ENCODE data around the gene EEFSEC.
A peak's percentile ranks its signal among the peaks of the same experiment; 100 is the strongest.

EEFSEC gene

DNA sequence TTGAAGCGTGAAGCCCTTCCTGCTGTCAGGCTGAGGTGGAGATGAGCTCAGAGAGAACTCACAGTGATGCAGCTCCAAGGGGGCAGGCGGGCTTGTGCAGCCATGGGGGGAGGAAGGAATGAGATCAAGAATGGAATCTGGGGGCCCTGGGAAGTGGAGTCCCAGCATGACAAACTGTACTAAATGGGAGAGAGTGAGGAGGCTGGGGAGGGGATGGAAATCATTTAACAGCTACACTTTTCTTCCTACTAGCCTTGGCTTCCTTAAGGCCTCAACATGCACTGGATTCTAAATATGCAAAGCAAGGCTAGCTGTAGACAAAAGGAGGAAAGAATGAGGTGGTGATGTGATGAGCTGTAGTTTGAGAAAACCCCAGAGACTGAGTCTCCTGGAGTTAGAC lies 133.9 kb downstream of the EEFSEC start:
- DNase-seq (ENCODE audit: low read depth): no peak

DNA sequence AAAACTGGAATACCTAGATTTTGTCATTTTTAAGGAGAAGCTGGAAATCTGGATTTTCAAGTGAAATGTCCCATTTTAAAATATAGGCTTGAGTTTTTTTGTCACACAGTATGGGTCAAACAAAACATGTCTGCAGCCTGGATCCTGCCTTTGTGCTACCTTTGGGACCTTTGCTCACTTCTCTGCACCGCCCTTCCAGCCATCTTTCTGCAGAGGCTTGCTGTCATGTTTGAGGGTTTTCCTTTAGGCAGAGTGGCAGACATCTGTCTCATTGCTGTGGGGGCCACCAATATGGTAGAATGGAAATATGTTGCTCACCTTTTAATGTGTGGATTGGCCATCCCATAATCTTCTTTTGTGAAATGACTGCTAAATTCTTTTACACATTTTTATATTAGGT lies 136.3 kb downstream of the EEFSEC start:
- no peak for DNase-seq (ENCODE audit: low read depth)

DNA sequence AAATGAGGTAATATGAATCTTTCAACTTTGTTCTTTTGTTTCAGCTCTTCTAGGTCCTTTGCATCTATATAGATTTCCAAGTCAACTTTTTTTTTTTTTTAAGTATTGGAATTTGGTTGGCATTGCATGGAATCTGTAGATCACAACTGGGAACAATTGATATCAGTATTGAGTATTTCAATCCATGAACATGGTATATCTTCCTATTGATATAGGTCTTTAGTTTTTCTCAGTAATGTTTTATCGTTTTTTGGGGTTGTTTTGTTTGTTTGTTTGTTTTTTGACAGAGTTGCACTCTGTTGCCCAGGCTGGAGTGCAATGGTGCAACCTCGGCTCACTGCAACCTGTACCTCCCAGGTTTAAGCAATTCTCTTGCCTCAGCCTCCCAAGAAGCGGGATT lies 137.2 kb downstream of the EEFSEC start:
- no peak for DNase-seq (ENCODE audit: low read depth)

DNA sequence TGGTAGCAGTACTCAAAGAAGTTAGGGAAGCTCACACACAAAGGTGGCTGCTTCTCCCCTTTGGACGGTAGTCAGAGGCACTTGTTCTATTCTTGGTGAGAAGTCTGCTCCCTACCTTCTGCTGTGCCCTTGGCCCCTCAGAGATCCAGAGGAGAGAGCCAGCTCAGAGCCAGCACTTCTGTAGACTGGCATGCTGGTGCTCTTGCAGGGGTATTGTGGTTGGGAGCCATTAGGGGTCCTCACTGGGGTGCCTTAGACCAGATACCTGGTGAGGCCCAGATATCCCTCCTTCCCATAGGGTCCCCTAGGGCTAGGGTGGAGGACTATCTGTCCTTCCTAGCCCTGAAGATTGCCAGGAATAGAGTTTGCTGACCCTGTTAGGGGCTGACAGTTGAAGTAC lies 140.6 kb downstream of the EEFSEC start:
- DNase-seq (ENCODE audit: low read depth): no peak

DNA sequence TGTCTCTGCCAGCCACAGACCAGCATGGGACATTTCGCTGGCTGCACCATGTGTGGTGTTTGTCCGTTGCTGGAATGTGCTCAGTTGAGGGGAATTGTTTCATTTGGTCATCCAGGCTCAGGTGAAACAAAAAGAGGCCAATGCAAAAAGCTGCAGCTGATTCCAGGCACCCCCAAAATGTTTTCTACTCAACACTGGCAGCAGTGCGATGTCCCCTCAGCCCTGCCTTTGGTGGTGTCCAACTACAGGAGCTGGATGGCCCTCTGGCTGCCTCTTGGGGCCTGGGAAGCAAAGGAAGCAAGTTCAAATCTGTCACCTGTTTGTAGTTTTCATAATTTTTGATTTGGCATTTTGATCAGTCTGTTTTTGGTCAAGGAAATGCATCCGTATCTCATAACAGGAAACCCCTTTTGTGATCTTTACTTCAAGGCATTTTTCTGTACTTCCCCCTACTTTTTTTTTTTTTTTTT lies 141.8 kb downstream of the EEFSEC start:
- no peak for DNase-seq (ENCODE audit: low read depth)

DNA sequence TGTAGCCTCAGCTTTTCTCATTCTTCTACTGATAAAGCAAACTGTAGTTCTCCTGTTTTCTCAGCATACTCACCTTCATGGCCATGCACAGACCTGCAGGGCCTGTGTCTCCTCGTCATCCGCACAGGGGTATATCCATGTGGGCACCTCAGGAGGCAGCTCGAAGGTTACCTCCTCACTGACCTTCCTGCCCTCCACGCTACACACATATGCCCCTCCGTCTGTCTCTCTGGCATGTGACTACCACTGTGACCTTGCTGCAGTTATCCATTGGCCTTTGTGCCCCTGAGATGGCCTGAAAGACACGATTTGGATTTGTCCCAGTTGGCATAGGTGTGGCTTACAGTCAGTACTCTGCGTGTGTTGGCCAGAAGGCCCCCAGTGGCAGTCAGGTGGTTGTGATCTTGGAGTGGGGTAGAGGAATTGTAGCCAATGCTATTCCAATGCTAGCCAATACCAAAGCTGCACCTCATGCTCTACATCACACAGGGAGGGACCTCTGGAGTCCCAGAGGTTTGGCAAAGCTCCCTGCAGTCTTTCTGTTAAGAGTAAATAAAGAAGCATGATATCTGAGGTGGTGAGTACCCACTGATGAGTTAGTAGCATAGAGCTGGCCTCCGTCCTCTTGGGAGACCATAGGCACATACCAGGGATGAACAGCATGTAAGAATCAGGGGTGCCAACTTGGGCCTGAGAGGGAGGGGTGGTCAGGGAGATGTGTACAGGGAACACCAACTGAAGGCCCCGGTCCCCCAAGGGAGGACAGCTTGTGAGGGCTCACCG lies 143.4 kb downstream of the EEFSEC start:
- DNase-seq (ENCODE audit: low read depth): no peak

DNA sequence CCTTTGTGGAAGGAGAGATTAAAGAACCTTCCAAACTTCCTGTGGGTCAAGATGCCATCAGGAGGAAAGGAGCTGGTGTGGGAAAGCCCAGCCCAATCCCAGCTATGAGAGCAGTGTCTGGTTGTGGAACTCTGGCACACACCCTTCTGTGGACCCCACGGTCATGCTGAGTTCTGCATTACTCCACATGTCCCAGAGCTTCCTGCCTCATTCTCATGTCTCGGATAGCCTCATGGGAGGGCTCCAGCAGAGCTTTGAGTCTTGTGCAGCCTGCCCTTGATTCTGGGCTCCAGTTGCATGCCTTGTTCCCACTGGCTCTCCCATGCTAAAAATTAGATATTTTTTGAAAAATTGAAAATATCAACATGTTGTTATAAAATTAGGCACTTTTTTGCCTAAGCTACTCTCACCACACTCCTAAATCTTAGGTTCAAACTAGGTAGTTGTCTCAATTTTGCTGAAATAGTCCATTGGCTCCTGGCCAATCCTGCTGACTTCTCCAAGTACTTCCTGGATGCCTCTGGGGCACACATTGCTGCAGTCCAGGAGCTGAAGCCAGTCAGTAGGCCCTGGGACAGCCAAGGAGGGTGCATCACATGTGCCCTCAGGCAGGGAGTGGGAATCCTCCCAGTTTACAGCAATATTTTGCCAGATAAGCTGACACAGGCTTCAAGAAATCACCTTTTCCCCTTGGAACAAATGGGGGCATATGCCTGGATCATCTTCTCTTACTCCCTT lies 144.3 kb downstream of the EEFSEC start:
- no peak for DNase-seq (ENCODE audit: low read depth)

DNA sequence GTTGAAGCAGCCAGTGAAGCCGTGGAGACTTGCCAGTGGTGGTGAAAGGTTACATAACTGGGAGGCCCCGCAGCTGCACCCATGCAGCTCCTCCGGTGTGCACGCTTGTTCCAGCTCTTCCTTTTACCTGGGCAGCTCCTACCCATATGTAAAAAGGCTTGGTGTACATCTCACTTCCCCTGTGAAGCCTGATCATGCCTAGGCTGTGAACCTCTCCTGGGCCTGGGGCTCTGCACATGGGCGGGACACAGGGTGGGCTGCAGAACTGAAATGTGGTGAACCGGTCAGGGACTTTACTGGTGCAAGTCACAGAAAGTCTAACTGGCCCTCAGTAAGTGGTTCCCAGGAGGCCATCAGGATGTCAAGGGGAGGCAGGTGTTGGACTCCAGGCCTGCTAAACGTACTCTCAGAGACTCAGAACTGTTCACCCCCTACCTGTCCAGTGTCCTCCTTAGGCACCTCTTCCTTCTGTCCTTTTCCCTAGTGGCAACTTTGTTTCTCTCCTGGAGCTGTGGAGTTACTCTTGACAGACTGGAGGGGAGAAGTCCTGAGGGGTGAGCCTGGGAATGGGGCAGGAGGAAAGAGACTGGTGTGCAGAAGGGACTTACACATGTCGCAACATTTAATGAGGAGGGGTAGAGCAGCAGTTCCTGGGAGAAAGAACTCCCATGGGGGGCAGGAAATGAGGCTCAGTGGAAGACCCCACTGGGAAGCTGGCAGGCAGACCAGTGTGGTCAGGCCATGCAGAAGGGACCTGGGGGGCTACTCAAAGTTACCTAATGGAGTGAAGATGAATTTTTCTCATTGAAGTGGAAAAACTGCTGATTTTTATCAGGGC lies 148.1 kb downstream of the EEFSEC start:
- DNase-seq (ENCODE audit: low read depth): no peak

DNA sequence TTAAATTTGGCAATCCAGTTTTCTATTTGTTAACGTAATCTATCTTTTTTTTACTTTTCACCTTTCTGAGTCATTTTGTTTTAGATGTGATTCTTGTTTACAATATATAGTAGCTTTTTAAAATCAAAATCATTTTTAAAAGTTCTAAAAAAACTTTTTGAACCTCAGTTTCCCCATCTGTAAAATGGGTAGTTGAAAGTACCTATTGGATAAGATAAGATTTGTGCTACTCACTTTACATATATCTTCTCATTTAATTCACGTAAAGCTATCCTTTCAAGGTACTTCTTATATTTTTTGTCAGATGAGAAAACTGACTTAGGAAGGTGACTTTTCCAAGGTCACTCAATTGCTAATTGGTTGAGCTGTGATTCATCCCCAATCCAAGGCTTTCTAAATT lies 153.2 kb downstream of the EEFSEC start:
- no peak for DNase-seq (ENCODE audit: low read depth)

DNA sequence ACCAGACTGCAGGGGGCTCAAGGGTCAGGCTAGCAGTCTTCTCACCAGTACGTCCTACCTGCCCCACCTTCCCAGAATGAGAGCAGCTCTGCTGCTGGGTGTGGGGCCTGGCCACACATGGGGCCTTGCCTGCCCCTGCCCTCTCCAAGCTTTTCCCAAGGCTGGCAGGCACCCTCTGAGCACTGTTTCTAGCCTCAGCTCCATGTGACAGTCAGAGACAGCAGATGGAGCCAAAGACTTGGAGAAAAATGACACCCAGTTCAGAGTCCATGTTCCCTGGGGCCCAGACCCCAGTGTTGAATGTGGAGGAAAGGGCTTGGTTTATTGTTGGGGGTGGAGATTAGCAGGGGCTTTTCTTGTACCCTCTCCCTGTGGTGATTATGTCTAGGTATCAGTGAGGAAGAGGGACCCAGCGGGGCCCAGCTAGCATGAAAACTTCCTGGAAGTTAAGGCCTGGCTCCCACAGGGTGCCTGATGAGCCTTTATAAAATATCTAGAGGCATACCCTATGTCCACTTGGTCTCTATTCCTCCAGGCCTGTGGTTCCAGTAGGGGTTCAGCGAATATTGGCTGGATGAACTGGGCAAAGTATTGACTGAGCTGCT lies 153.8 kb downstream of the EEFSEC start:
- DNase-seq (ENCODE audit: low read depth): no peak

DNA sequence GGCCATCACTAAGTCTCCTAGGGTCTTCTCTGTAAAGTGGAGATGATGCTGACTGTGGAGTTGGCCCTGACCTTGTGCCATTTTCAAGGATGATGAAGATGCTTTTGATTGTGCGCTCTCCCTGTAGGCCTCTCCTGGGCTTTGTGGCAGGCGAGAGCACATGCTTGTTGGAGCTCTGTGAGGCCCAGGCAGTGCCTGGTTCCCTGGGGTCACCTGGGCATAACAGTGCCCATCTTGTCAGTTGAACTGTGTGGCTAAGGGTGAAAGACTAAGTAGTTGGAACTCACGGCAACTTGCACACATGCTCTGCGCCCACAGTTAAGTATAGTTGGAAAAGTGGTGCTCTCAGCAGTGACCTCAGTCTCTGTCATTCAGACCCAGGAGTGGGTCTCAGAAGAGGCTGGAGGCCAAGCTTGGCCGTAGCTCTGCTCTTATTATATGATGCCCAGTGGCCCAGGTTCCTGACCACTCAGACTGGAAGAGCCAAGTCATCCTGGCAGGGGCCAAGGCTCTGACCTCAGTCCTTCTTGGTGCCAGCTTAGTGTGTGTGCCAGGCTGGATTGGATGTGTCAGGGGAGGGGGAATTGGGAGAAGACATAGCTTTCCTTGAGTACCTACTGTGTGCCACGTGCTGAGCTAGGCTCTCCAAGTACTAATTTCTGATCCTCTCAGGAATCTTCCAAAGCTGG lies 154.6 kb downstream of the EEFSEC start:
- DNase-seq (ENCODE audit: low read depth): no peak

DNA sequence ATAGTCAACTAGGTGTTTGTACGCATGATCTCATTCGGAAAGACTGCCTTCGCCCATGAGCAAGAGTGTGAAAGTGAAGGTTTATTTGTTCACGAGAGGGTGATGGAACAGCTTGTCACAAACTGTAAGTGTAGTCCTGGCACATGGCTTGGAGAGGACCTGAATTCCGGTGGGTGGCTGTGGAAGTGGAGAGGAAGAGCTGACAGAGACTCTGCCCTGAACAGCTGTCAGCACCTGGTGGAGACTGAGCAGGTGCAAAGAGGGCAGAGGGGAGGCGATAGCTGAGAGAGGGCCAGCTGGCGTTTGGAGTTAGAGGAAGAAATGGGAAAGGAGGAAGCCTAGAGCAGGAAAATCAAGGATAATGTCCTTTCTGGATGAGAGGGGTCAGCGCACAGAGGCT lies 155.7 kb downstream of the EEFSEC start:
- no peak for DNase-seq (ENCODE audit: low read depth)

DNA sequence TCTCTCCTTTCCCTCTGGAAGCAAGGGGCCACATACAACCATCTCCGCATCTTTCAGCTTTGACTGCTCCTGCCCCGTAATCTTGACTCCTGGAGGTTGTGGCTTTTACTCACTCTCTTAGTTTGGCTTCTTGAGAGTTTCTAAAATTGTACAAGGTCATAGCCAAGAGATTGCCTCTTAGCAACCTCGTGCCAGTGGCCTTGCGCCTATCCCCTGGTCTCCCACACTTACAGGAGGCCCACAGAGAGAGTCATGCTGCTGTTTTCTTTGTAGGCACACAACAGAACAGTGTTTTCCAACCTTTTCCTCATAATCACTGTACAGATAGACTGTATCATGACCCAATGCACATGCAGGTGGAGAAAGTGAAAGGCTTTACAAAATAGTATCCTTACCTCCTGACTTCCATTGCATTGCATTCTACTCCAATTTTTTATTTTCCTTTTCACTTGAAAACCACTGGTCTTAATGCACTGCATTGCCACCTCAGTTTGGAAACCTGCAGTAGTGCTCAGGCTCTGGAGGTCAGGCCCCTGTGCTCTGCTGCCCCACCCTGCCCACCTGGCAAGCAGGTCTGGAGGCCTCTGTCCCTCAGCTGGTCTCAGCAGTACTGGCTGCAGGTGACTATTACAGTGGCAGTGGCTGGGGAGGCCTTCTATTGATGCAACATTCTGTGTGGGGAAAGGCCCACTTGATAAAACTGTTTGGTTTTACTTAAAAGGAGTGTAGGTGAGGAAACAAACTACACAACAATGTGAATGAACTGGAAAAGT lies 157.2 kb downstream of the EEFSEC start:
- no peak for DNase-seq (ENCODE audit: low read depth)

DNA sequence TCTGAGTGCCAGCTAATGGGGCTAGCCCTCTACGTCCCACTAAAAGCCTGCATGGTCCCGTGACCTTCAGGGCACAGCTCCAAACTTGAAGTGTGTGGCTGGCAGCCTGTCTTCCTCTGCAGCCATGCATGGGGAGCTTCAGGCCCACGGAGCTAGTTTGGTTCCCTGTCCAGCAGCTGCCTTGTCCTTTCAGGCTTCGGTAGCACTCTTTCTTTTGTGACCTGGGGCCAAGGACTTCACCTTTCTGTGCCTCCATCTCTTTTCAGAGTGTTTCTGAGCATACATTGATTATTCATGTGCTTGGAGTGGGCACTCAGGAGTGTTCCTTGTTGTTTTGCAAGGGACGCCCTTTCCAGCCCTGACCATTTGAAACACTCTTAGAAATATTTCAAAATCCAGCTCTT lies 158.2 kb downstream of the EEFSEC start:
- no peak for DNase-seq (ENCODE audit: low read depth)

DNA sequence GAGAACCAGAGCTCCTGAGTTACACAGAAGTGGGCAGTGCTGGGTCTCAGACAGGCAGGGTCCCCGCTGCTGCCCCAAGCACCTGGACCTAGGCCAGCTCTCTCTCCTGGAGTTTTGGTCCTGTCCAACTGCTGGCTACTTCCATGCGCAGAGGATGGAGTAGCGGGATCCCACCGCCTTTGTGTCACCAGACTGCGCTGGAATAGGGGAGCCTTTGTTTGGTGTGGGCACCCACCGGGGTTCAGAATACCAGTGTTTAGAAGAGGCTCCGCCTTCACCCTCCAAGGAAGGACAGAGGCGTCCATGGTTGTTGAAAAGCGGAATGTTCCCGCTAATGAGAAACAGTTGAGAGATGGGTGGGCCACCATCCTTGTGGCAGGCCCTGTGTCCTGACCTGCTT lies 159.0 kb downstream of the EEFSEC start:
- DNase-seq (ENCODE audit: low read depth): no peak

DNA sequence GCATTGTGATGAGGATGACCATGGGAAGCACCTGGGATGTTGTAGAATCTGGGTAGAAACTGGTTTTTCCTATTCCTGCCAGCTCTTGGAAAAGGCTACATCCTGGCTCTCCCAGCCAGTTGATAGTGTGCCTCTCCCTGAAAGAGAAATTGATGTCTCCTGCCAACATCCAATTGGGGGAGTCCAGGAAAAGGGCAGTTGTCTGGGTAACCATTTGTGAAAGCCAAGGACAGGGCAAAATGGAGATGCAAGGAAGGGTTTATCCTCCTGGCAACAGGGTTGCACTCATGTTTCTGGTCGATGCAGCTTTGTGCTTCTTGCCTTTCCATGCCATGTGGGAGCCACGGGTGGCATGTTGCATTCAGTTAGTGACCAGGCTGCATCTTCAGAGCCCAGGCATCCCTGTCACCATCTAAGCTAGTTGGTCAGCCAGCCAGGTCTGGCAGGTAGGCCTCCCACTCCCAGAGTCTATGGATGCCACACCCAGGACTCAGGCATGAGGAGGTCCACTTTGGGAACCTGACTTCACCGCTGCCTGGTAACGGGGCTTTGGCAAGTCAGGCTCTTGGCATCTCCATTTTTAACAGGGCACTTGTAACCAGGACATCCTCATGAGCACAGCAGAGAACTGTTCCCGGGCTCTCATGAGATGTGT lies 159.9 kb downstream of the EEFSEC start:
- no peak for DNase-seq (ENCODE audit: low read depth)

DNA sequence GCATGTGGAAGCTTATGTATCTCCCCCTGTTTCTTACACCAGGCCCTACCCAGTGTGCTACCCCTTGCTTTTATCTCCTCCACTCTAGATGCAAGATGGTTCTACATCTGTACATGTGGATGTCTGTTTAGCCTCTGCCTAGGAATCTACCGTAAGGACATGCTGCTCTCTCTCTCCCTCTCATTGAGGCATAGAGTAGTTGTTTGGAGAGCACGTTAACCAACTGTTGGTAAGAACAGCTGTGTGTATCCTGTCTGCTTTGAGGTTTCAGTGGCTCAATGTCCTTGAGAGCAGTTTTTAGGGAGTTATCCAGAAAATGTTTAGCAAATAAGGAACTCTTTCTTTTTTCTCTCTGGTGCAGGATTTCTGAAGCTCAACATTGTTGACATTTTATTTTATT lies 160.7 kb downstream of the EEFSEC start:
- DNase-seq (ENCODE audit: low read depth): no peak

DNA sequence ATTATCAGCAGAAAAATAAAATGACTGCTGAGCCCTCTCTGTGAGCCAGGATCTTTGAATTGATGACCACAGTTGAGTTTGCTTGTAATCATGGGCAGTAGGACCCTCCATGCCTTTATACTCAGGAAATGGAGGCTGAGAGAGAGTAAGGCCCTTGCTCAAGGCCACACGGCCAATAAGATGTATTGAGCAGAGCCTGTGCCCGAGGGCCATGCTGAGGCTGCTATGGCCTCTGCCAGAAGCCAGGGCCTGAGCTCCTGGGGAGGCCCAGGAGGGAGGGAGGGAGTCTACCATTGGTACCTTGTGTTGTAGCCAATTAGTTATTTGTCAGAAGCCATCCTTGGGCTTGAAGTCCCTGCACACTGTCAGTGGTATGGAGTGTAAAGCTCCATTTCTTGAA lies 162.0 kb downstream of the EEFSEC start:
- no peak for DNase-seq (ENCODE audit: low read depth)

DNA sequence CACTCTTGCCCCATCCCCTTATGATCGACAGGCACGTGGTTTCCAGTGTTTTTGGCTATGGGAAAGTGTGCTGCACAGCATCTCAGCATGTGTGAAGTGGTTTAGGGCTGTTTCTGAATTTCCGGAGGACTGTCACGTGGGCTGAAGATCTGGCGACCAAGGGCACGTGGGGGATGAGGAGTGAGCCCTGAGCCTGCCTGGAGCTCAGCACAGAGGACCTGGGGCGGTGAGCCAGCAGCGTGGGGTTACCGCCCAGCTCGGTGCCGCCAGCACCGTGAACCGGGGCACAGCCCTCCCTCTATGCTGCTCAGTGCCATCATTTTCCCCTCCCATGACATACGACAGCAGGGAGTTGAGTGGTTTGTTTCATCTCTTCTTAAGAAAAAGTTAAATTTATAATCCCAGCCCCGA lies 163.2 kb downstream of the EEFSEC start:
- DNase-seq (ENCODE audit: low read depth): peak; percentile 44

DNA sequence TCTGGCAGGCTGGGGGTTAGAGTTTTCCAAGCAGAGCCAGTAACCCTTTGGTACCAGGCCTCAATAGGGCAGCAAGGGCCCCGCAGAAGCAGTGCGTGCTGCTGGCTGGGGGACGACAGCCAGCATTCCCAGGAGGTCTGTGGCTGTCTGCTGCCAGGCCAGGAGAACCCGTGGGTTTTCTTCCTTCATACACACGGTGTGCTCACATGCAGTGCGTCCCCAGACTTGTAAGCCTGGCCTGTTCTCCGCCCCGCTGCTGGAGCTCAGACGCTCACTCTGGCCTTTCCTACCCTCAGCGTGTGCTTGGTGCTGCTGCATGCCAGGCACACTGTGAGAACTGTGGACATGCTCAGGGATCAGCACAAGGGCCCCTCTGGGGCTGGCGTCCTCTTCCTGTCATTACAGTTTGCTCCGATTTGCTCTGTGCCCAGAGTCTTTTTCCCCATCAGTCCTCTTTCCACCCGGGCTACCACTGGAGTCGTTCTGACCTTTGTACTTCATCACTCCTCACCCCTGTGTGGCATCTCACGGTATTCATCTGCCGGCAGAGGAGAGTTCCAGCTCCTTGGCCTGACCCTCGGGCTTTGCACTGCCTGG lies 163.9 kb downstream of the EEFSEC start:
- no peak for DNase-seq (ENCODE audit: low read depth)

All from T-helper 22 cell (primary cell).